HG03159 (cell line): ENCODE measurements around the gene AKNAD1.
"Not testable (repeated sequence)": the region's sequence is repeated elsewhere in the genome, so short reads cannot be mapped to it uniquely, and the experiment has no call there.

Experiments used
- ATAC-seq: cut with Tn5 transposase; IDR thresholded peaks from one replicate; pipeline ENCODE4 v1.9.1; 2021; ENCODE audit warnings: mild to moderate bottlenecking, moderate library complexity; ENCODE audit not compliant: unreplicated experiment

AKNAD1 gene

DNA sequence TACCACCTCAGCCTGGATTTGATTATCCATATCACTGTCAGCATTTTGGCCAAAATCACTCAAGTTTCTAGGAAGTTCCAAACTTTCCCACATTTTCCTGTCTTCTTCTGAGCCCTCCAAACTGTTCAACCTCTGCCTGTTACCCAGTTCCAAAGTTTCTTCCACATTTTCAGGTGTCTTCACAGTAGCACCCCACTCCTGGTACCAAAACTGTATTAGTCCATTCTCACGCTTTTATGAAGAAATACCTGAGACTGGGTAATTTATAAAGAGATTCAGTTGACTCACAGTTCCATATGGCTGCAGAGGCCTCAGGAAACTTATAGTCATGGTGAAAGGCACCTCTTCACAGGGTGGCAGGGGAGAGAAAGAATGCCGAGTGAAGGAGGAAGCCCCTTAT, 71.0 kb downstream of the AKNAD1 start:
- no peak for ATAC-seq

DNA sequence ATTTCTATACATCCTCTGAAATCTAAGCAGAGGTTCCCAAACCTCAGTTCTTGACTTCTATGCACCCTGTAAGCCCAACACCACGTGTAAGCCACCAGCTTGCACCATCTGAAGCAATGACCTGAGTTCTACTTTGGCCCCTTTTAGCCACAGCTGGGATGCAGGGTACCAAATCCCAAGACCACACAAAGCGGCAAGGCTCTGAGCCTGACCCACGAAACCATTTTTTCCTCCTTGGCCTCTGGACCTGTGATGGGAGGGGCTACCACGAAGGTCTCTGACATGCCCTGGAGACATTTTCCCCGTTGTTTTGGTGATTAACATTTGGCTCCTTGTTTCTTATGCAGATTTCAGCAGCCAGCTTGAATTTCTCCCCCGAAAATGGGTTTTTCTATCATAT, 71.6 kb downstream of the AKNAD1 start:
- ATAC-seq = no peak

DNA sequence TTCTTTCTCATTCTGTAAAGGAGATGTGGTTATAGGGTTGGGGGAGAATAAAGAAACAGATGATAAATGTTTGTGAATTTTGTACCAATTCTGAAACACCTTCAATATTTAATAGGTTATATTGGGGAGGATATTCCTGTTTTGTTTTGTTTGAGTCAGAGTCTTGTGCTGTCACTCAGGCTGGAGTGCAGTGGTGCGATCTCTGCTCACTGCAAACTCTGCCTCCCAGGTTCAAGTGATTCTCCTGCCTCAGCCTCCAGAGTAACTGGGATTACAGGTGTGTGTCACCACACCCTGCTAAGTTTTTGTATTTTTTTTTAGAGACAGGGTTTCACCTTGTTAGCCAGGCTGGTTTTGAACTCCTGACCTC, 75.3 kb downstream of the AKNAD1 start:
- not testable (repeated sequence) for ATAC-seq

DNA sequence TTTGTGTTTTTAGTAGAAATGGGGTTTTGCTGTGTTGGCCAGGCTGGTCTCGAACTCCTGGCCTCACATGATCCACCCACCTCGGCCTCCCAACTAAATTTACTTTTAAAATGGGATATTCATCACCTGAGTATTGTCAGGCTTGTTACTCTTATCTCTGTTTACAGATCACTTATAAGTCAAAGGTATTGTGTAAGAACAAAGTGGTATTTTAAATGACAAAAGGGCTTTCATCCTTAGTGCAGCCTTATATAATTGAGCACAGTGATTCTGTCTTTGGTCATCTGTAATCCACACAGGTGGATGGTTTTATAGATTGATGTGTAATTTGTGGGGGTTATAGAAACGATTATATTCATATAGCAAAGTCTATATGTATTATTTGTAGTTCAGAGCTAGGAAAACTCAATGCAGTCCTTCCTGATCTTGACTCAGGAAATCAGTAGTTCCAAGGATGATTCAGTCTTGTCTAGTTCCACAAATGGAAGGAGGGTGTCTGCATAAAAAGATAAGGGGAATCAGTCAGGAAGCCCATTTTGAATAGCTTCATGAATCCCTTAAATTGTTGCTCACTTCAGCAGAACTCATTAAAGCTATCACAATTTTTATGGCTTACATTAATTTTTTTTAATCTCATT, 75.8 kb downstream of the AKNAD1 start:
- ATAC-seq = no peak

DNA sequence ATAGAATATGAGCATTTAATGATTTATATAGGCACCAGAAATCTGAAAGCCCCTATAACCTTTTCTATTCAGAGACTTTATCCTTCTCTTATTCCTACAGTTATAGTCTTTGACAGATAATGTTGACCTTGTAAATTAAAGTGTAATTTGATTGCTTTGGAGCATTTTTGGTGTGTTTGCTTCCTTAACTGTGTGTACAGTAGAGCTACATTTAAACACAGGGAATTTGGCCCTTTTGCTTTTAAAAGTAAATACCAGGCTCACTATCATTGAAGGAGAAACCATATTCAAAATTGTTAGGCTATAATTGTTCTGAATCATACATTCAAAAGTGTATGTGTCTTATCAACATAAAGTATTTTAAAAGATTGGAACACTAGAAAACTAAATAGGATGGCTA, 77.4 kb downstream of the AKNAD1 start:
- no peak for ATAC-seq

DNA sequence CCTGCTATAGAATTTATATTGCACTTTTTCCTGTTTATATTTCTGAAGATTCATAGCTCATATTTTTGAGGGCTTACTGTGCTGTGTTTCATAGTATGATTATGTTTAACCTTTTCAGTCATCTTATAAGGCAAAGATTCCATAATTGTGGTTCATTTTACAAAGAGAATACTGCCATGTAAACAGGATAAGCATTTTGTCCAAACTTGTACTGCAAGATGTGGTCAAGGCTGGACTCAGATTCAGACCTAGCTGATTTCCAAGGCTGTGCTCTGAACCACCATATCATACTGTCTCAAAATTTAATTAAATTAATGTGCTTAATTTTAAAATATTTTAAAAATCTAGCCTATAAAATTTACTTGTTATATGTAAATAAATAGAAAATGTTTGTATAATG, 79.1 kb downstream of the AKNAD1 start:
- no peak for ATAC-seq

DNA sequence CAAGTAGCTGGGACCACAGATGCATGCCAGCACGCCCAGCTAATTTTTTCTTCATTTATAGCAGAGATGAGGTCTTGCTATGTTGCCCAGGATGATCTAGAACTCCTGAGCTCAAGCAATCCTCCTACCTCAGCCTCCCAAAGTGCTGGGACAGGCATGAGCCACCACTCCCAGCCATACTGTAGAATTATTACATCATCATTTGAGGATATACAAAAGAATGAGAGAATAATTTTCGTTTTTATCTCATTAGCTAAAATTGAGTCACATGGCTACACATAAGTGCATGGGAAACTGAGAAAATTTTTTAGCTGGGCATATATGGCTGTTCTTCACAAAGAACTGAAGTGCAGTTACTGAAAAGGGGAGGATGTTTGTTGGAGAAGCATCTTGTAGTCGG, 89.2 kb downstream of the AKNAD1 start:
- ATAC-seq = no peak

DNA sequence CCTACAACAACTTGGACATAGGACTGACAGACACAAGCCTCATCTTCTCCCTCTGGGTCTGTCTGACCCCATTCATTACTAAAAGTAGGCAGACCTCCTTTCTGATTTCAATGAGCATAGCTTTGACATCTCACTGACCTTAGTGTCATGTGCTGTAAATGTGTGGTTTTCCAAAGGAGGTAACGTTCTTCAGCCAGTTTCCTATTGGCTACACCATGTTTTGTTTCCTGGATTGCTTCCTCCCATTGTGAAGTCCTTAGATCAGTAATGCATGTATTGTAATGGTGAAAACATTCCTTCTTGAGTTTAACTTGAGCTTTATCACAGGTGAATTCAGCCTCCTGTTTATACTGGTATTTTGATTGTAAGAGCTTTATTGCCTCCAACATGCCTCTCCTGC, 89.8 kb downstream of the AKNAD1 start:
- ATAC-seq = no peak
